Mesenchymal stem cell (in vitro differentiated cells and primary cell): ENCODE results near the gene DNAJC30.

Experiments used
- DNase-seq: peaks from one replicate; pipeline ENCODE4 v3.0.0-alpha.2; 2013
- H2AFZ ChIP-seq: one replicate; pipeline ENCODE4 v1.6.1; 2013; ENCODE audit warnings: low read depth, mild to moderate bottlenecking, control low read depth, inconsistent platforms, low read length, moderate library complexity
- H2AK5ac ChIP-seq: 2 replicates; pipeline ENCODE4 v1.6.1; 2013; ENCODE audit warnings: low read length, moderate library complexity, mild to moderate bottlenecking, inconsistent platforms; ENCODE audit not compliant: severe bottlenecking
- H2BK120ac ChIP-seq: one replicate; pipeline ENCODE4 v1.6.1; 2013; ENCODE audit warnings: low read depth, mild to moderate bottlenecking, inconsistent platforms, low read length, moderate library complexity
- H2BK12ac ChIP-seq, 2 experiments: one replicate each; pipeline ENCODE4 v1.6.1; 2013; ENCODE audit warnings: inconsistent platforms in 2 of 2, low read length in 2 of 2, mild to moderate bottlenecking in 2 of 2, moderate library complexity in 2 of 2, control low read depth in 1 of 2
- H2BK15ac ChIP-seq: one replicate; pipeline ENCODE4 v1.6.1; 2013; ENCODE audit warnings: mild to moderate bottlenecking, low read depth, inconsistent platforms; ENCODE audit not compliant: poor library complexity, severe bottlenecking
- H2BK5ac ChIP-seq: 2 replicates; pipeline ENCODE4 v1.6.1; 2013; ENCODE audit warnings: low read depth, mild to moderate bottlenecking, low read length, control low read depth, inconsistent platforms; ENCODE audit not compliant: poor library complexity, severe bottlenecking
- H3K14ac ChIP-seq, 2 experiments: one replicate each; pipeline ENCODE4 v1.6.1; 2013; ENCODE audit warnings: inconsistent platforms in 2 of 2, low read length in 2 of 2, control low read depth in 1 of 2, mild to moderate bottlenecking in 1 of 2, moderate library complexity in 1 of 2
- H3K18ac ChIP-seq, 2 experiments: one replicate each; pipeline ENCODE4 v1.6.1; 2013; ENCODE audit warnings: inconsistent platforms in 2 of 2, low read length in 2 of 2, control low read depth in 1 of 2, low read depth in 1 of 2, mild to moderate bottlenecking in 1 of 2
- H3K23ac ChIP-seq, 2 experiments: one replicate each; pipeline ENCODE4 v1.6.1; 2013; ENCODE audit warnings: inconsistent platforms in 2 of 2, low read length in 2 of 2, mild to moderate bottlenecking in 2 of 2, moderate library complexity in 2 of 2, control low read depth in 1 of 2
- H3K27ac ChIP-seq: 2 replicates; pipeline ENCODE4 v1.5.1; 2013; ENCODE audit warnings: mild to moderate bottlenecking, moderate library complexity, low read length, control low read depth, inconsistent platforms; ENCODE audit not compliant: poor library complexity, severe bottlenecking
- H3K27me3 ChIP-seq, 2 experiments: 2 replicates each; pipeline versions ENCODE4 v1.6.1 to v1.7.0; 2013; ENCODE audit warnings: low read length in 2 of 2, mild to moderate bottlenecking in 2 of 2, moderate library complexity in 2 of 2, control low read depth in 1 of 2, inconsistent platforms in 1 of 2; ENCODE audit not compliant: control insufficient read depth in 1 of 2, insufficient read depth in 1 of 2
- H3K36me3 ChIP-seq, 2 experiments: 2 replicates each; pipeline versions ENCODE4 v1.6.1 to v1.7.0; 2013; ENCODE audit warnings: low read length in 2 of 2, control low read depth in 1 of 2, inconsistent platforms in 1 of 2, low read depth in 1 of 2, mild to moderate bottlenecking in 1 of 2; ENCODE audit not compliant: insufficient read depth in 2 of 2, control insufficient read depth in 1 of 2
- H3K4ac ChIP-seq, 2 experiments: one replicate each; pipeline ENCODE4 v1.6.1; 2013; ENCODE audit warnings: inconsistent platforms in 2 of 2, low read length in 2 of 2, mild to moderate bottlenecking in 2 of 2, moderate library complexity in 2 of 2, control low read depth in 1 of 2, low read depth in 1 of 2
- H3K4me1 ChIP-seq: 2 replicates; pipeline ENCODE4 v1.6.1; 2013; ENCODE audit warnings: low read depth, low read length, control low read depth; ENCODE audit not compliant: control insufficient read depth, insufficient read depth
- H3K4me2 ChIP-seq: 2 replicates; pipeline ENCODE4 v1.6.1; 2013; ENCODE audit warnings: low read length, mild to moderate bottlenecking, inconsistent platforms; ENCODE audit not compliant: poor library complexity, severe bottlenecking
- H3K4me3 ChIP-seq, 2 experiments: 2 replicates each; pipeline versions ENCODE4 v1.5.1 to v1.7.0; 2013; ENCODE audit warnings: low read length in 2 of 2, mild to moderate bottlenecking in 2 of 2, control low read depth in 1 of 2, low read depth in 1 of 2; ENCODE audit not compliant: insufficient read depth in 1 of 2
- H3K79me1 ChIP-seq: replicated peaks from 2 replicates; pipeline ENCODE4 v1.6.1; 2013; ENCODE audit warnings: mild to moderate bottlenecking, control low read depth, low read length, inconsistent platforms; ENCODE audit not compliant: poor library complexity, severe bottlenecking
- H3K9ac ChIP-seq: 2 replicates; pipeline ENCODE4 v1.7.0; 2013; ENCODE audit warnings: mild to moderate bottlenecking, low read length, moderate library complexity
- H3K9me3 ChIP-seq: 2 replicates; pipeline ENCODE4 v1.7.0; 2013; ENCODE audit warnings: mild to moderate bottlenecking, low read length; ENCODE audit not compliant: control insufficient read depth
- H4K8ac ChIP-seq: one replicate; pipeline ENCODE4 v1.6.1; 2013; ENCODE audit warnings: inconsistent platforms, mild to moderate bottlenecking, low read length, moderate library complexity
- H4K91ac ChIP-seq: one replicate; pipeline ENCODE4 v1.6.1; 2013; ENCODE audit warnings: mild to moderate bottlenecking, low read length, inconsistent platforms
- WGBS: methylation state at CpG from one replicate; pipeline ENCODE4 v1.1.7; 2013; ENCODE audit warnings: mixed read lengths; 5-methylcytosine and 5-hydroxymethylcytosine counted together

Gene DNAJC30

DNA sequence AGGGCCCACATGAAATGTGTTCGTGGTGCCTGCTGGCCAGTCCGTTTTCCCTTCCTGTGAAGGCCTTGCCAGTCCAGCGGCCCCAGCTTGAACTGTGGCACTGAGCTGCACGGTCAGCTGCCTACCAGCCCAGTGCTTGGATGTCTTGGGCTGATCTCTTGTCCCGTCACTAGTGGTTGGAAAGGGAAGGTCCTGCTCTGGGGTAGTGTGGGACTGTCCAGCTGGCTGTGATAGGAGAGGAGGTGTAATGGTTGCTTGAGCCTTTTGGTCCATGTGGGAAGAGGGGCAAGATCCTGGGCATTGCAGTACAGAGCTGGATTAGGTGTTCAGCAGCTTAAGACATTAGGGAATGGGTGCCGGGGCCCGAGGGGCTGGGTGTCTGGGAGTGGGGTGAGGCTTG, 15.2 kb upstream of the DNAJC30 start:
- Histone ChIP-seq H2AK5ac (no peak overlapping the region), H3K4me2 (no peak overlapping the region), H3K36me3 (peaks cover 93% of the 10 kb centered on the region in 2 experiments), H3K4ac (no peak overlapping the region), H3K14ac (no peak overlapping the region), H3K18ac (no peak overlapping the region), H2AFZ (no peak overlapping the region), H4K8ac (no peak overlapping the region), H4K91ac (no peak overlapping the region), H3K27ac (no peak overlapping the region), H3K4me3 (no peak overlapping the region), H3K9ac (no peak overlapping the region), H3K9me3 (no peaks in the 10 kb centered on the region), H3K23ac (no peak overlapping the region), H2BK120ac (no peak overlapping the region), H3K4me1 (peaks cover 8% of the 10 kb centered on the region), H2BK15ac (no peak overlapping the region), H3K27me3 (no peaks in the 10 kb centered on the region), H2BK5ac (no peak overlapping the region), H3K79me1 (peaks cover 11% of the 10 kb centered on the region), H2BK12ac (no peak overlapping the region)
- WGBS: 95% methylated on average over 7 of the region's 7 CpGs
- DNase-seq: no peak

DNA sequence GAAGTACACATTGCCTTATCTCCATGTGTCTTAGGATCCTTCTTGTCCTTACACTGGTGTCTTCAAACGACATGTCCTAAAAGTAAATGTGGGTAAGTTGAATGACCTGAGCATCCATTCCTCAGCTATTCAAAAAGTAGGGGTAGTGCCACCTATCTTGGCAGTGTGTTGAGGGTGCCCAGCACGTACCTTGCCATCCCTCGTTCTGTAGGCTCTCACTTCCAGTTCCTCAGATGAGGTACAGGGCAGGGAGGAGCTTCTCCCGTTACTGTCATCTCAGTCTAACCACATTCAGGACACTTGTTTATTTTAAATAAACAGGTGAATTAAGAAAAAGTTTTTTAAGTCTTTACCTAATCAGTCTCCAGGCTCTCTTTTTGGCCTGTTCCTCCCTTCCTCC, 13.1 kb upstream of the DNAJC30 start:
- H3K14ac ChIP-seq: no peak overlapping the region
- H3K4ac ChIP-seq: no peak overlapping the region
- H2BK12ac ChIP-seq: no peak overlapping the region
- peaks cover 89 to 94% of the 10 kb centered on the region in 2 experiments for H3K36me3 ChIP-seq
- H2BK120ac ChIP-seq: no peak overlapping the region
- H3K18ac ChIP-seq: no peak overlapping the region
- H3K79me1 ChIP-seq: peaks cover 9% of the 10 kb centered on the region
- no peak overlapping the region for H4K91ac ChIP-seq
- no peak for DNase-seq
- H3K4me1 ChIP-seq: peaks cover 6% of the 10 kb centered on the region
- H3K9ac ChIP-seq: no peak overlapping the region
- no peak overlapping the region for H2BK15ac ChIP-seq
- no peak overlapping the region for H4K8ac ChIP-seq
- H2AK5ac ChIP-seq: no peak overlapping the region
- no peak overlapping the region for H3K4me2 ChIP-seq
- no peak overlapping the region for H3K23ac ChIP-seq
- H3K9me3 ChIP-seq: no peaks in the 10 kb centered on the region
- no peak overlapping the region for H3K4me3 ChIP-seq
- WGBS: 93% methylated on average over 3 of the region's 4 CpGs
- no peaks in the 10 kb centered on the region for H3K27me3 ChIP-seq
- H2BK5ac ChIP-seq: no peak overlapping the region
- H2AFZ ChIP-seq: no peak overlapping the region
- H3K27ac ChIP-seq: no peak overlapping the region

DNA sequence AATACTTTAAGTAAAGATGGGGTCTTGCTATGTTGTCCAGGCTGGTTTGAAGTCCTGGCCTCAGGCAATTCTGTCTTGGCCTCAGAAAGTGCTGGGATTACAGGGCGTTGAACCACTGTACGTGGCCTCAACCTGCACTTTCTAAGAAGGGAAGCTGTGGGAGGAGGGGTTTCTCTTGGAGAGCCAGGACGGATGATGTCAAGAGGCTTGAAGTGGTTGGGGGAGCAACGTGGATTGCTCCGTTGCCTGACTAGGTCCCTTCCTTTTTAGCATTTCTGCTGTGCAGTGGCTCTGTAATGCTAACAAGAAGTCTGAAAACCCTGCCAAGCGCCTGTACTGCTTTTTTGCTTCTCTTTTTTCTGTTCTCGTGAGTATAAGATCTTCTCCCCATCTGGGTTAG, 7.4 kb upstream of the DNAJC30 start:
- H3K4me2 ChIP-seq: no peak overlapping the region
- no peaks in the 10 kb centered on the region for H3K9me3 ChIP-seq
- H3K4ac ChIP-seq: no peak overlapping the region
- H3K14ac ChIP-seq: no peak overlapping the region
- H3K27me3 ChIP-seq: no peaks in the 10 kb centered on the region
- H2BK5ac ChIP-seq: no peak overlapping the region
- peaks cover 37% of the 10 kb centered on the region for H3K79me1 ChIP-seq
- WGBS: 92% methylated on average over 7 of the region's 7 CpGs
- no peak overlapping the region for H3K27ac ChIP-seq
- H2AFZ ChIP-seq: no peak overlapping the region
- H2BK120ac ChIP-seq: no peak overlapping the region
- H2AK5ac ChIP-seq: no peak overlapping the region
- no peak overlapping the region for H3K23ac ChIP-seq
- no peak overlapping the region for H4K91ac ChIP-seq
- no peak overlapping the region for H2BK15ac ChIP-seq
- H3K9ac ChIP-seq: no peak overlapping the region
- DNase-seq: no peak
- no peak overlapping the region for H3K4me3 ChIP-seq
- H4K8ac ChIP-seq: no peak overlapping the region
- no peak overlapping the region for H3K18ac ChIP-seq
- H2BK12ac ChIP-seq: no peak overlapping the region
- H3K4me1 ChIP-seq: no peaks in the 10 kb centered on the region
- peaks cover 75 to 83% of the 10 kb centered on the region in 2 experiments for H3K36me3 ChIP-seq

DNA sequence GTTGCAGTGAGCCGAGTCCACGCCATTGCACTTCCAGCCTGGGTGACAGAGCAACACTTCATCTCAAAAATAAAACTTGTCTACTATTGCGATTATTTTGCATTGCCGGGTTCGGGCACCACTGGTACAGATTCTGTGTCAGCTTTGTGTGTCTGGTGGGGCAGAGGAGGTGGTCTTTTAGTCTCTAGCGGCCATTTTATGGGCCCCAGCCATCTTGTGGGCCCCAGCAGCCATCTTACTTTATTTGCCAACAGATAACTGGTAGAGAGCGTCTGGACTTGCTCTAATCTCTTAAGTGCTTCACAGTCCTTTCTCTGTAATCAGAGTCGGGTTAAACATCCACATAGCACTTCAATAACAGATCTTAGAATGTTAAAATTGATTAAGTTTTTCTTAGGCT, 5.0 kb upstream of the DNAJC30 start:
- Histone ChIP-seq H3K79me1 (peaks cover 44% of the 10 kb centered on the region), H4K8ac (no peak overlapping the region), H3K27ac (no peak overlapping the region), H3K9me3 (no peaks in the 10 kb centered on the region), H2BK12ac (no peak overlapping the region), H3K14ac (no peak overlapping the region), H2BK15ac (no peak overlapping the region), H4K91ac (no peak overlapping the region), H3K36me3 (peaks cover 57 to 63% of the 10 kb centered on the region in 2 experiments), H2AK5ac (no peak overlapping the region), H2BK120ac (no peak overlapping the region), H3K4me3 (no peak overlapping the region), H3K4ac (no peak overlapping the region), H3K4me1 (peaks cover 14% of the 10 kb centered on the region), H3K18ac (no peak overlapping the region), H3K4me2 (no peak overlapping the region), H2BK5ac (no peak overlapping the region), H3K9ac (no peak overlapping the region), H3K27me3 (no peaks in the 10 kb centered on the region), H2AFZ (no peak overlapping the region), H3K23ac (no peak overlapping the region)
- WGBS: 90% methylated on average over 5 of the region's 8 CpGs
- no peak for DNase-seq
